Right cardiac atrium (tissue), 5 donors: ENCODE results near the gene MECR. TPM values are rescaled to one million over a fixed set of nuclear protein-coding genes. Genes with fewer than 3 reads are reported as not detected.
A peak's percentile ranks its signal among the peaks of the same experiment; 100 is the strongest.

Experiments used
- ATAC-seq, 2 donors: fragments of 200-7000 bp; cut with Tn5 transposase; one replicate each; pipeline versions ENCODE4 v1.8.0 to v1.9.1; 2020; ENCODE audit warnings: moderate library complexity in 2 of 2, mild to moderate bottlenecking in 1 of 2
- DNase-seq, 3 donors: peaks; one replicate each; pipeline ENCODE4 v3.0.0-alpha.2; 2020
- H3K27ac ChIP-seq: one replicate; pipeline ENCODE4 v1.5.1; 2013; ENCODE audit warnings: mild to moderate bottlenecking, low read length, control low read depth, moderate library complexity
- H3K27me3 ChIP-seq: one replicate; pipeline ENCODE4 v1.6.1; 2013; ENCODE audit not compliant: control insufficient read depth, insufficient read depth
- H3K4me1 ChIP-seq: one replicate; pipeline ENCODE4 v1.6.1; 2013; ENCODE audit warnings: low read length; ENCODE audit not compliant: control insufficient read depth, insufficient read depth
- H3K4me3 ChIP-seq: one replicate; pipeline ENCODE4 v1.5.1; 2013; ENCODE audit warnings: low read length, control low read depth
- H3K9me3 ChIP-seq: one replicate; pipeline ENCODE4 v1.6.1; 2013; ENCODE audit warnings: low read length; ENCODE audit not compliant: control insufficient read depth
- WGBS: extraction: QIAGEN DNeasy Blood & Tissue Kit; methylation state at CpG from one replicate; pipeline ENCODE4 v1.1.7; 2013; 5-methylcytosine and 5-hydroxymethylcytosine counted together
- intact Hi-C, 4 donors: fragments of 100-400 bp; cut with DNase I; formaldehyde crosslinking; loops; one replicate each; pipeline versions ENCODE4 v1.11.0 to v1.14.0; 2022 to 2023
- polyA plus RNA-seq: library from polyadenylated mRNA; stranded (reverse); fragments of 200-250 nt; gene quantifications from one replicate; pipeline ENCODE4 v1.2.3, GENCODE V29; 2013
- total RNA-seq, 4 donors: library from RNA; stranded (reverse); fragmentation: NEBNext Ultra II Directional; extraction: Animal tissue kit (Norgen Biotek cat#: 25700); gene quantifications; one replicate each; pipeline ENCODE4 v1.2.1, GENCODE V29; 2021
- donor health status: healthy with polysubstance abuse.
- donor health status: DM: no; HTN: yes; CAD: no.
- donor health status: DM: no; HTN: no; CAD: no.
- donor health status: DM: no; HTN: yes; CAD: no; lungs with severe emphysema.
- donor health status: DM: yes; HTN: yes; CAD: no.

The MECR gene
- total and polyA plus RNA-seq, 5 donors = 21.0 to 36.0 (median 27.6) TPM

DNA sequence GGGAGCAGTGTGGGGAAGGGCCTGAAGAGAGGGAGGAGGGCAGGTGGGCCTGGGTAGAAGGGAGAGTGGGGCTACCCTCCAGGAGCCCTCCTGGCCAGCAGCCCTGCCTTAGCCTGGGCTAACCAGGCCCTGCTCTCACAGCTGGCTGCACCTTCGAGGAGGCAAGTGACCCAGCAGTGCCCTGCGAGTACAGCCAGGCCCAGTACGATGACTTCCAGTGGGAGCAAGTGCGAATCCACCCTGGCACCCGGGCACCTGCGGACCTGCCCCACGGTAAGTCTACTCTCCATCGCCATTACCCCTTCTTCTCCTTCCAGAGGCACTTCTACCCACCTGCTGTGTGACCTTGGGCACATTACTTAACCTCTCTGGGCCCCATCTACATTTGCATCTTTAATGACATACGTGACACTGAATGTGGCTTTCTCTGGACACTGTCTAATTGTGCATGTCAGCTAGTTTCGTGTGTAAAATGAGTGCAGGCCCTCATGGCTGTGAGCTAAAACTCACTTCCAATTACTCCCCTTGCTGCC, 24.5 kb upstream of the MECR start:
- intact Hi-C loops = loop anchor here in 2 of 4 donors (10.0 kb wide), 2 partner anchors 80 to 850 kb away; no protein-coding TSS in a partner anchor
- Histone ChIP-seq H3K27ac (no peak overlapping the region), H3K4me1 (peaks cover 4% of the 10 kb centered on the region), H3K27me3 (no peaks in the 10 kb centered on the region), H3K4me3 (no peak overlapping the region), H3K9me3 (no peaks in the 10 kb centered on the region)
- DNase-seq = no peak
- ATAC-seq = no peak
- 88% methylated on average over 10 of the region's 10 CpGs for WGBS

DNA sequence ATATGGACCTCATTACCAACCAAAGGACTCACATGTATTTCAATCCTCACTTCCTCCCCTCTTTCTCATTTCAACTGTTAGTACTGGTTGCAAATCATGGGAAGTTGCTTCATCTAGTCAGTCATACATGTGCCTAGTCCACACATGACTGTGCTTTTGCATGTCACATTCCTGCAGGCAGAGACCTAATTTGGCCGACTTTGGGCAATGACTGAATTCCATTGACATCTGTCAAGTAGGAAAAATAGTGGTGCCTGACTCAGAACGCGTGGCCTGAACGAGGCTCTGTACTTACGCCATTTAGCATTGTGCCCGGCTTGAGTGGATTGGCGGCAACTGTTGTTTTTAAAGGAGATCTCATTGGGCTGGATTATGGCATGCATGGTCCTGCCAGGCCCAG, 23.6 kb upstream of the MECR start:
- no peak overlapping the region for H3K27ac ChIP-seq
- no peak for ATAC-seq
- H3K4me3 ChIP-seq = no peak overlapping the region
- peaks cover 4% of the 10 kb centered on the region for H3K4me1 ChIP-seq
- intact Hi-C loops = loop anchor here in 2 of 4 donors (10.0 kb wide), 2 partner anchors 80 to 850 kb away; no protein-coding TSS in a partner anchor
- no peaks in the 10 kb centered on the region for H3K27me3 ChIP-seq
- DNase-seq = no peak
- H3K9me3 ChIP-seq = no peaks in the 10 kb centered on the region
- 91% methylated on average over 7 of the region's 7 CpGs for WGBS

DNA sequence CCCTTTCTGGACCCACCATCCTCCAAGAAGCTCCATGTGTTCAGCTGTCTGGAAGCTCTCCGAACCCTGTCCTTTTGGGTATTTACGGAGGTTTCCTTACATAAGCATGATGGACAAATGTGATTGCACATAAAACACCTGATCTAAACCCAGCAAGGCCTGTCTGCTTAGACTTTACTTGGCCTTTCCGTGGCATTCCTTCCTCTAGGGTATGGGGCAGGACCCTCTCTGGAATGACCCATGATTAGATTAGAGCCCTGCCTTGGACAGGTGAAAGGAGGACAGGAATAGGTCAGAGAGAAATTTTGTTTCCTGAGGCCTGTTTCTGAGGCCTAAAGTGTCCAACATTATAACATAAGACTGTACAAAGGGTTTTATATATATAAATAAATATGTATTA, 22.4 kb upstream of the MECR start:
- DNase-seq (no peak), ATAC-seq (no peak)
- intact Hi-C loops = loop anchor here in 2 of 4 donors (10.0 kb wide), 2 partner anchors 82 to 852 kb away; no protein-coding TSS in a partner anchor
- WGBS = 95% methylated on average over 3 of the region's 3 CpGs
- Histone ChIP-seq H3K4me3 (no peak overlapping the region), H3K27ac (no peak overlapping the region), H3K4me1 (peaks cover 2% of the 10 kb centered on the region), H3K9me3 (no peaks in the 10 kb centered on the region), H3K27me3 (no peaks in the 10 kb centered on the region)

DNA sequence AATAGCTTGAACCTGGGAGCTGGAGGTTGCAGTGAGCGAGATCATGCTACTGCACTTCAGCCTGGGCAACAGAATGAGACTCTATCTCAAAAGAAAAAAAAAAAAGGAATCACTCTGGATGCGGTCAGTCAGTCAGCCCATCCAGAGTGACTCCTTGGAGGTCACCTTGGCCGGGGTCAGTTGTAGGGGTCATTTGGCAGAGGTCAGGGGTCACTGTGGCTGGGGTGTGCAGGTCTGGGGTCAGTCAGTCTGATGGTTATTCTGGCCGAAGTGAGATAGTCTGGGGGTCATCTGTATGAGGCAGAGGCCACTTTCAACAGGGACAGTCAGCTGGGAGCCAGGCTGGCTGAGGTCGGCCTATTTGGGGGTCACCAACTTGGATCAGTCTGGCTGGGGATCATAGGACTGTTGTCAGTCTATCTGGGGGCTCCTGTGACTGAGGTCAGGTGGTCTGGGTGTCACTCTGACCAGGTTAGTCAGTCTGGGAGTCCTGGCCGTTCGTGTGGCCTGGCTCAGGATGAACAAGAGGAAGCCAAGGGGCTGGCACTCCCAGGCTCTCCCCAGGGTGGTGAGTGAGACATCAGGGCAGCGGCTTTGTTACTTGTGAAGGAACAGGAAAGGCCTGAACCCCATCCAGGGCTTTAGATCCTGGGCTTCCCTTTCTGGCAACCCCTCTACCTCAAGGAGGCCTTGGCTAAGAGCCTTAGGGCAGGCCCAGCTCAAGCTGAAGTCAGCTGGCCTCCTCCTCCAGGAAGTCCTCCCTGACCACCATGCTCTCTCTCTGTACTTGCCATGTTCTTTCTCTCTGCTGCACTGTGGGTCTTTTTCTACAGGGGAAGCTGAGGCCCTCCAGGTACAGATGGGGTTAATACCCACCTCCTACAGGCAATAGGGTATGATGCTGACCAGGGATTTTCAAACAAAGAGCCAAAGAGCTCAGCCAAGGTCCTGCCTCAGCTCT, 20.7 kb upstream of the MECR start:
- no peak overlapping the region for H3K27ac ChIP-seq
- H3K4me1 ChIP-seq = no peaks in the 10 kb centered on the region
- 76% methylated on average over 8 of the region's 8 CpGs for WGBS
- intact Hi-C loops = loop anchor here in 2 of 4 donors (10.0 kb wide), 2 partner anchors 83 to 853 kb away; no protein-coding TSS in a partner anchor
- DNase-seq (no peak), ATAC-seq (no peak)
- H3K9me3 ChIP-seq = no peaks in the 10 kb centered on the region
- no peaks in the 10 kb centered on the region for H3K27me3 ChIP-seq
- no peak overlapping the region for H3K4me3 ChIP-seq

DNA sequence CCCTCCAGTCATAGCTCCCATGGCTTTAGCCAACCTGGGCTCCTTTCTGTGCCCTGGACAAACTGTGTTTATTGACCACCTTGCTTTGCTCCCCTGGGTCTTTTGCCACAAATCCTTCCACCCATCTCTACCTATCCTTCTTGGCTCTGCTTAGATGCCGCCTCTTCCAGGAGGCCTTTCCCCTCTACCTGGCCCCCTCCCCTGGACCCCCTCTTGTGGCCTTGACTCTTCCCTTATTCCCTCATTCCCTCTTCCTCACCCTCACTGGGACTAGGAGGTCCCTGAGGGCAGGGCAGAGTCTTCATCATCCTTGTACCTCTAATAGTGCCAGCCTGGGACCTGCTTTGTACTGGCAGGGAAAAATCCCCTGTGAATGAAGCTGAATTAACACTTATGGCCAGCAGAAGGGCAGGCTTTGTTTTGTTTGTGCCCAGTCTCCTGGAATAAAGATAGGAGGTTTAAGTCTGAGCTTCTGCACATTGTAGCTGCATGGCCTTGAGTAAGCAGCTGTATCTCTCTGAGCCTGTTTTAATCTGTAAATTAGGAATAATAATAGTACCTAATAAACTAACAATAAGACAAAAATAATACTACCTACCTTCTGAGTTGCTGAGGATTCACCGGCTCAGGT, 19.3 kb upstream of the MECR start:
- Histone ChIP-seq H3K27ac (no peak overlapping the region), H3K4me3 (no peak overlapping the region), H3K27me3 (no peaks in the 10 kb centered on the region), H3K9me3 (no peaks in the 10 kb centered on the region), H3K4me1 (no peaks in the 10 kb centered on the region)
- DNase-seq = no peak
- ATAC-seq = no peak
- intact Hi-C loops = loop anchor here in 3 of 4 donors (10.0 kb wide), 6 partner anchors 85 to 1465 kb away; no protein-coding TSS in a partner anchor
- WGBS = 94% methylated on average over 2 of the region's 2 CpGs

DNA sequence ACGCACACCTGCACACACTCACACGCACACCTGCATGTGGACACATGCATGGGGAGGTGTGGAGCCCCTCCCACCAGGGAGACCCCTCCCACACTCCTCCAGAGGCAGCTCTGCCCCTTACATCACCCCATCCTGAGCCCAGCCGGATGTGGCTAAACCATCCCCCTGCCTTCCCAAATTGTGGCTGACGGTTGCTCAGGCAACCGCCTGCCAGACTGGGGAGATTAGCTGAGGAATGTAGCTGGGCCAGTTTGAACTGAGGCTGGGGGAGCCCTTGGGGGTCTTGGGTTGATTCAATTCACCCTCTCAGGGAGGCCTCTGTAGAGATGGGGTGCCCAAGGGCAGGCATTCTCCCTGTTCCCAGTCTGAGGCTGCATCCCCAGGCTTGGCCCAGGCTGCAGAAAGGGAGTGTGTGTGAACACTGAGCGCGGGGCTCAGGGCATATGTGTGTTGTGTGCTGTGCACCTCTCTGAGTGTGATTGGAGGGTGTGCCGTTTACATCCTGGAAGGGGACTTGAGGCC, 18.5 kb upstream of the MECR start:
- intact Hi-C loops = loop anchor here in 3 of 4 donors (10.0 kb wide), 5 partner anchors 96 to 1466 kb away; no protein-coding TSS in a partner anchor
- DNase-seq (no peak), ATAC-seq (no peak)
- 50% methylated on average over 8 of the region's 8 CpGs for WGBS
- H3K27me3 ChIP-seq = no peaks in the 10 kb centered on the region
- no peak overlapping the region for H3K4me3 ChIP-seq
- H3K9me3 ChIP-seq = no peaks in the 10 kb centered on the region
- no peak overlapping the region for H3K27ac ChIP-seq
- no peaks in the 10 kb centered on the region for H3K4me1 ChIP-seq

DNA sequence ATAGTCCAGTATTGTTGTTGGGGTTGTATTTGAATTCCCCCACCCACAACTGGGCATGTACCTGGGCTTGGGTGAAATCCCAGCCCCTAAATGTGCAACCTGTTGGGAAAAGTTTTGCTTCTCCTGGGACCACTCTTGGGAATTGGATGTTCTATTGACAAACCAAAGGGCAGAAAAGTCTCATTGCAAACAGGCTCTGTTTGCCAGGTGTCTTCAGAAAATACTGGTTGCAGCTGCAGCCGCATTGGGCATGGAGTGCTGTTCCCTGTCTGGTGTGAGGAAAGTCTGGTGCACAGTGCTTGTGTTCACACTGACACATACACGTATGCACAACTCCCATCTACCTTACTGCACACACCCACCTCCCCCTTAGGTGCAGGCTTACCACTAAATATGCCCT, 17.7 kb upstream of the MECR start:
- ATAC-seq (no peak), DNase-seq (no peak)
- no peaks in the 10 kb centered on the region for H3K4me1 ChIP-seq
- intact Hi-C loops = loop anchor here in 3 of 4 donors (10.0 kb wide), 5 partner anchors 96 to 1466 kb away; no protein-coding TSS in a partner anchor
- no peaks in the 10 kb centered on the region for H3K9me3 ChIP-seq
- WGBS = 86% methylated on average over 2 of the region's 2 CpGs
- no peaks in the 10 kb centered on the region for H3K27me3 ChIP-seq
- H3K27ac ChIP-seq = no peak overlapping the region
- no peak overlapping the region for H3K4me3 ChIP-seq

DNA sequence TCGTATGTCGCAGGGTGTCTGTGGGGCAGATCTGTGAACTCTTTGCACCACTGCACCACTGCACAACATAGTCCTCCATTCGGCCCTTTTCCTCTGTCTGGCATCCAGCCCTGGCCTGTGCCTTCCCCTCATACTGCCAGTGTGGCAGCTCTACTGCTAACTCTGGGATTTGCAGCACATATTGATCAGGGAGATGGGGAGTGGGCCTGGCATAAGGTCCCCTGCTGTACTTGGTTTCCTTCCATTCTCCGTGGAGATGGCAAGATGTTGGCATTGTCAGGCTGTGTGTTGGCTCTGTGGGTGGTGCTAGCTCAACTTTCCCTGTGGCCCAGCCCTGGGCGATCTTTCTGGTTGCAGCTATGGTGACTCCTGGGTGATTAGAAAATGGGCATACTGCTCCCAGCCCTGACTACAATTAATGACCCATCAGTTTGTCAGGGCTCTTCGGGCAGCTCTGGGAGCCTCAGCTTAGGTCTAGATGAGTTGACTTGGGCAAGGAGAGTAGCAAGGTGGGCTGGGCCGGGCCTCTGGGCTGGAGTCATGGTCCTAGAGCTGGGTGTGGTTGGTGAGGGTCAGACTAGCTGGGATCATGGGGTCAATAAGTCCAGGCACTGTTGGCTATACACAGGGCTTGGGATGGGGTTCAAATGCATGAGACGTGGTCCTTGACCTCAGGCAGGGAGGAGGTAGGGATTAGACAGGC, 17.0 kb upstream of the MECR start:
- 85% methylated on average over 8 of the region's 8 CpGs for WGBS
- intact Hi-C loops = loop anchor here in 3 of 4 donors (10.0 kb wide), 5 partner anchors 97 to 1467 kb away; no protein-coding TSS in a partner anchor
- ATAC-seq (no peak), DNase-seq (no peak)
- Histone ChIP-seq H3K4me1 (no peaks in the 10 kb centered on the region), H3K4me3 (no peak overlapping the region), H3K27ac (no peak overlapping the region), H3K9me3 (no peaks in the 10 kb centered on the region), H3K27me3 (no peaks in the 10 kb centered on the region)

DNA sequence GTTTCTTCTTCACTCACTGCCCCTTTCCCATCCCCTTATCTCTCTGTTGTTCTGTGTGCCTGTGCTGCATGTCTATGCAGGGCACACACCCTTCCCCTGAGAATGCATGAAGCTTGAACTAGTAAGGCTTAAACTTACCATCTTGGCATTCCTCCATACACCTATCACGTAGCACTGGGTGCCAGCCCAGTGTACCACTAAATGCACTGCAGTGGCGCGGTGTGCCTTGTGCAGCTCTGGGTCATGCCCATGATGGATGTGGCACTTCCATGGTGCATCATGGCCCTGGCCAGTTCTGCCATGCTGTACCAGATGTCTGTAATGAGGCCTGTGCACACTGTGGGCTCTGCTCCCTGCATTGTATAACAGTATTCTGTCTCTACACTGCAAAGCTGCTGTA, 16.3 kb upstream of the MECR start:
- Histone ChIP-seq H3K4me3 (no peak overlapping the region), H3K4me1 (no peaks in the 10 kb centered on the region), H3K27me3 (no peaks in the 10 kb centered on the region), H3K27ac (no peak overlapping the region), H3K9me3 (no peaks in the 10 kb centered on the region)
- DNase-seq (no peak), ATAC-seq (no peak)
- 84% methylated on average over 3 of the region's 3 CpGs for WGBS
- intact Hi-C loops = loop anchor here in 3 of 4 donors (10.0 kb wide), 5 partner anchors 98 to 1468 kb away; no protein-coding TSS in a partner anchor

DNA sequence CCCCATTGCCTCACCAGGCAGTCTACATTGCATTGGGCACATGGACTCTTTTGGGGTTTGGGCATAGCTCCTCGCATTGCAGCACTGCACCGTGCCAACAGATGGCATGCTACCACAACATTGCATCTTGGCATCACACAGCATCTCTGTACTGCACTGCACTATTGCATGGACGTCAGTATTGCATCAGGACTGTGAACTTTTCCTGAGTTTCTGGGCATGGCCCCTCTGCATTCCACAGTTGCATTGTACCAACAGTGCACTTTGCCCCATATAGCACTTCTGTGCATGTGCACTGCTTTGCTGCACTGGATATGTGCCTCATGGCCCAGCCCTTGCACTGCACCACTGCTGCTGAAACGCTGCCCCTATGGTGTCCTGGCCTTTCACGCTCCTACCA, 15.1 kb upstream of the MECR start:
- ATAC-seq = peak in 1 of 2 donors; percentile 19
- H3K9me3 ChIP-seq = no peaks in the 10 kb centered on the region
- 67% methylated on average over 5 of the region's 5 CpGs for WGBS
- no peak overlapping the region for H3K27ac ChIP-seq
- H3K4me3 ChIP-seq = no peak overlapping the region
- no peaks in the 10 kb centered on the region for H3K4me1 ChIP-seq
- no peaks in the 10 kb centered on the region for H3K27me3 ChIP-seq
- intact Hi-C loops = loop anchor here in 3 of 4 donors (10.0 kb wide), 5 partner anchors 99 to 1469 kb away; no protein-coding TSS in a partner anchor
- no peak for DNase-seq
